ENCODE measurements around the gene CAD. TPM values are rescaled to one million over a fixed set of nuclear protein-coding genes. Genes with fewer than 3 reads are reported as not detected.
"Not testable (repeated sequence)": the region's sequence is repeated elsewhere in the genome, so short reads cannot be mapped to it uniquely, and the experiment has no call there.

The CAD gene
- 10 to 100 TPM; 31.5 to 53.7 (median 35.7) TPM for polyA plus RNA-seq (ENCODE audit: insufficient read depth in 1 of 5, insufficient read length in 5 of 5, low replicate concordance in 1 of 5)
- long read RNA-seq, donor 1 = 0 reads
- long read RNA-seq, donor 2, partial matches to known transcripts = 5 of 5 reads
- long read RNA-seq, donor 2, other reads (novel, unspliced or antisense) = 0 of 5 reads
- long read RNA-seq, donor 3, partial matches to known transcripts = 14 of 14 reads
- long read RNA-seq, donor 3, other reads (novel, unspliced or antisense) = 0 of 14 reads
- long read RNA-seq, donor 4, partial matches to known transcripts = 5 of 5 reads
- long read RNA-seq, donor 4, other reads (novel, unspliced or antisense) = 0 of 5 reads
- long read RNA-seq, donor 5, full-length matches to known transcripts = 1 of 7 reads
- long read RNA-seq, donor 5, partial matches to known transcripts = 6 of 7 reads
- long read RNA-seq, donor 5, other reads (novel, unspliced or antisense) = 0 of 7 reads
- long read RNA-seq, donor 6 = 0 reads
- long read RNA-seq, donor 7 = 0 reads
- long read RNA-seq, donor 8 = 0 reads

DNA sequence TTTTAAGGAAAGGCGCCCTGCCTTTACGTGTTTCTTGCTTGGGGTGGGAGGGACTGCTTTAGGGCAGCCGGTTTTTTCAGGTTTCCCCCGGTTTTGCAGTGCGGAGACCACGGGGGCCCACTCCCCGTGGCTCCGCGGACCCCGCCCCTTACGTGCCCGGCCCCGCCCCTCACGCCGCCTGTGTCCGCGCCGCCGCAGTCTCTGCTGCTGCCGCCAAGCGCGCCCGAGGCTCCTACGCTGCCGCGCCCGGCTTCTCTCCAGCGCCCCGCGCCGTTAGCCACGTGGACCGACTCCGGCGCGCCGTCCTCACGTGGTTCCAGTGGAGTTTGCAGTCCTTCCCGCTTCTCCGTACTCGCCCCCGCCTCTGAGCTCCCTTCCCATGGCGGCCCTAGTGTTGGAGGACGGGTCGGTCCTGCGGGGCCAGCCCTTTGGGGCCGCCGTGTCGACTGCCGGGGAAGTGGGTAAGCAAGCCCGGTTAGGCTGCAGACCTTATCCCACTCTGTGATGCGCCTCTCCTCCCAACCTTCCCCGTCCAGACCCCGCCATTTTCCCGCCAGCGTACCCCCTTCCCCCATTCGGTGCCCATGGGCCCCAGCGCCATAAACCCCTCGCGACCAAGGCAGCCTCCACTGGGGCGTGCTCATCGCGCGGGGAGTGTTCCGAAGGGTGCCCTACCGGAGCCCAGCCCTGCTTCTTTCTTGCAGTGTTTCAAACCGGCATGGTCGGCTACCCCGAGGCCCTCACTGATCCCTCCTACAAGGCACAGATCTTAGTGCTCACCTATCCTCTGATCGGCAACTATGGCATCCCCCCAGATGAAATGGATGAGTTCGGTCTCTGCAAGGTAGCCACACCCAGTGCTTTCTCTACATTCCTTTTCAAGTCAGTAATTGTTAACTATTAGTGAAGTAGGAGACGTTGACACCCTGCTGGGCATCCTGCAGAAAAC lies at the start of gene CAD:
Gene CAD (plus strand): TSS at position 197 of the 949 bp plus-strand sequence. CDS start 183 bp downstream, at position 380.
- DNase-seq = peak; percentile 76 to 79

DNA sequence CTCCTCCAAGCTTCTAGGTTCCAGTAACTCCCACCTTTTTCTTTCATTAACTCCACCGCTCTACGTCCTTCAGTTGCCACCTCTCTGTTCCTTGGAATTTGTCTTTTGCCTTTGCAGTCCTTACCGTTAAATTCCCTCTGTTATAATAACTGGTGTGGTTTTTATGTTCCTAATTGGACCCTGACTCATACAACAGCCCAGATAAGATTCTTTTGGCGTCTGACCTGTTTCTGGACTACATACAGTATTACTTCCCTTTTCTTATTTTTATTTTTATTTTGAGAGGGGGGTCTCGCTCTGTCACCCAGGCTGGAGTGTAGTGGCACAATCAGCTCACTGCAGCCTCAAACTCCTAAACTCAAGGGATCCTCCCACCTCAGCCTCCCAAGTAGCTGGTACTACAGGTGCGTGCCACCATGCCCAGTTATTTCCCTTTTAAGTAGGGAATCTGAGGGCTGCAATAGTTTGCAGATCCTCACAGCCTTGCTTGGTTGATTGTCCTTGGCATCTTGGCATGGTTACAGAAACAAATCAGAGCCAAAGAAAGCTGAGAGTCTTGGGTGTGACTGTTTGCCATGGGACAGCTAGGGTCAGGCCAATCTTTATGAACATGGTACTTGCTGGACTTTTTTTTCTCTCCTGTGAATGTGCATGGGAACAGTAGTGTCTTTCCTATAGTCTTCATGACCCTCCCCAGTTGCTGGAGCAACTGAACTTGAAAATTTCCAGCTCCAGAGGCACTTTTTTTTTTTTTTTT lies 46.4 kb upstream of the CAD start:
- no peak for DNase-seq

DNA sequence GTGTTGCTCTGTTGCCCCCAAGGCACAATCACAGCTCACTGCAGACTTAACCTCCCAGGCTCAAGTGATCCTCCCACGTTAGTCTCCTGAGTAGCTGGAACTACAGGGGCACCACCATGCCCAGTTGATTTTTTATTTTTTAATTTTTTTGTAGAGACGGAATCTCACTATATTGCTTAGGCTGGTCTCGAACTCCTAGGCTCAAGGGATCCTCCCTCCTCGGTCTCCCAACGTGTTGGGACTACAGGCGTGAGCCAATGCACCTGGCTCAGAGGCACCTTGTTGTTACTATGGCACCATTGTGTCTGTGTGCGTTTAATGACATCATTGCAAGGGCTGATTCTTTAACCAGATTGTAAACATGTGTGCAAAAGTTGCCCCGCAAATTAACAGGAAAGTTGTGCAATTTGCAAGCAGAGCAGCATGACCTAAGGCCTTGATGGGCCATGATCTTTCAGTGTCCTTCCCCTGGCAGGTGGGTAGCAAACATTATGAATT lies 45.8 kb upstream of the CAD start:
- no peak for DNase-seq

DNA sequence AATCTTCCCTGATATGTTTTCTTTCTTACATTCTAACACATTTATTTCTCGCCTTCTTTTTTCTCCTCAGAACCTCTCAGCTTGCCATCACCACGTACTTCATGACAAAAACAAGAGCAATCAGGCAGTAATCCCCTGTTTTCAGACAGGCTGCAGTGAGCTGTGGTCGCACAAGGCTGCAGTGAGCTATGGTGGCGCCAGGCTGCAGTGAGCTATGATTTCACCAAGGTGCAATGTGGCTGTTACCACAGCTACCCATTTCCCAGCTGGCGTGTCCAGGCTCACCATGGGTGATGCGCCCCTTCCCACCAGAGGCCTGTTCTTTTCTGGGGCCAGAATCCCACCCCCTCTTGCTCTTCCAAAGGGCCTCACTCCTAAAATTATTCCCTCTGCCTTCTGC lies 42.5 kb upstream of the CAD start:
- DNase-seq = no peak

DNA sequence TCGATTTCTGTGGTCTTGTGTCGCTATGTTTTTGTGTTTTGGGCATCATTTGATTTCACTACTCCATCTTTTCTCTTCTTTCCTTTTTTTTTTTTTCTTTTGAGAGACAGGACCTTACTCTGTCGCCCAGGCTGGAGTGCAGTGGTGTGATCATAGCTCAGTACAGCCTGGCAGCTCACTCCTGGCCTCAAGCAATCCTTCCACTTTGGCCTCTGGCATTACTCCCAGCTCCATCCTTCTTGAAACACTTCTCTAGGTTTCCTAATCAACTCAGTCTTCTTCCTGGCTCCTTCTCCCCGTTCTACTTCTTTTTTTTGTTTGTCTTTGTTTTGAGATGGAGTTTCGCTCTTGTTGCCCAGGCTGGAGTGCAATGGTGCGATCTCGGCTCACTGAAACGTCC lies 41.8 kb upstream of the CAD start:
- no peak for DNase-seq

DNA sequence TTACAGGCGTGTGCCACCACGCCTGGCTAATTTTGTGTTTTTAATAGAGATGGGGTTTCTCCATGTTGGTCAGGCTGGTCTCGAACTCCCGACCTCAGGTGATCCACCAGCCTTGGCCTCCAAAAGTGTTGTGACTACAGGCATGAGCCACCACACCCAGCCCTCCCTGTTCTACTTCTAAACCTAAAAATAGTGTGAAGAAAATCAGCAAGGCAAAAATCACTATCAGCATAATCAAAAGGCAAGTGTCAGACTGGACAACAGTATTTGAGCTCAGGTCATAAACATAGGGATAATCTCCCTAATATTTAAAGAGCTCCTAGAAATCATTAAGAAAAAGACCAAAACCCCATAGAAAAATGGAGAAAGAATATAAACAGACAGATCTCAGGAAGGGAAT lies 41.4 kb upstream of the CAD start:
- DNase-seq = not testable (repeated sequence)

DNA sequence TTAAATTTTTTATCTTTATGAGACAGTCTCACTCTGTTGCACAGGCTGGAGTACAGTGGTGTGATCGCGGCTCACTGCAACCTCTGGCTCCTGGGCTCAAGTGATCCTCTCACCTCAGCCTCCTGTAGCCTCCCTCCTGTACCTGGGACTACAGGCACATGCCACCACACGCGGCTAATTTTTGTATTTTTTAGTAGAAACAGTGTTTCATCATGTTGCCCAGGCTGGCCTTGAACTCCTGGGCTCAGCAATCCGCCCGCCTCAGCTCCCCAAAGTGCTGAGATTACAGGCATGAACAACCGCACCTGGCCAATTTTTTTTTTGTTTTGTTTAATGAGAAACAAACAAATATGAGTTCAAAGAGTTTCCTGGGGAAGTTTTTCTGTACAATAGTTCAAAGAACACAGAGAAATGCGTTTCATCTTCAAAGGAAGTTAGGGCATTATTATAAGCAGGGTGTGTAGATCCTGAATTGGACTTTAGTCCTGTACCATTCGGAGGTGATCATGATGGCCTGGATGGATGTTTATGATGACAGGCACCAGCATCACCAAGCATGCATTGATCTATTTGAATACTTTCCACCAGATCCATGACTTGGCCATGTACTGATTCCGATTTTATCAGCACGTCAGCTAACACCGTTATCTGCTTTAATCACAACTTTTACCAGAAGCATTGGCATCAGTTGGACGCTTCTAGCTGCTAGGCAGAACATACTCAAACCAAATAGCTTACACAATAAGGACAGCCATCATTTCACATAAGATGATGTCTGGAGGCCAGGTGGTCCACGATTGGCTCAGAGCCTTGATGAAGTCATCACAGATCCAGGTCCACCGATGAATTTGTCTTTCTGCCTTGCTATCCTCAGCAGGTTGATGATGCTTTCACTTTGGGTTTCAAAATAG lies 39.5 kb upstream of the CAD start:
- no peak for DNase-seq

DNA sequence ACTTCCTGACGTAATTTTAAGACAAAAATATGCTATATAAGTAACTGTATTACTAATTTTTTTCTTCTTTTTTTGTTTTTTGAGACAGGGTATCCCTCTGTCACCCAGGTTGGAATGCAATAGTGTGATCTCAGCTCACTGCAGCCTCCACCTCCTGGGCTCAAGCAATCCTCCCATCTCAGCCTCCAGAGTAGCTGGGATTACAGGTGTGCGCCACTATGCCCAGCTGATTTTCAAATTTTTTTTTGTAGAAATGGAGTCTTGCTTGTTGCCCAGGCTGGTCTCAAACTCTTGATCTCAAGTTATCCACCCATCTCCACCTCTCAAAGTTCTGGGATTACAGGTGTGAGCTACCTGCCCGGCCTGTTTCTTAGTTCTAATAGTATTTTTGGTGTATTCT lies 38.7 kb upstream of the CAD start:
- DNase-seq = no peak

DNA sequence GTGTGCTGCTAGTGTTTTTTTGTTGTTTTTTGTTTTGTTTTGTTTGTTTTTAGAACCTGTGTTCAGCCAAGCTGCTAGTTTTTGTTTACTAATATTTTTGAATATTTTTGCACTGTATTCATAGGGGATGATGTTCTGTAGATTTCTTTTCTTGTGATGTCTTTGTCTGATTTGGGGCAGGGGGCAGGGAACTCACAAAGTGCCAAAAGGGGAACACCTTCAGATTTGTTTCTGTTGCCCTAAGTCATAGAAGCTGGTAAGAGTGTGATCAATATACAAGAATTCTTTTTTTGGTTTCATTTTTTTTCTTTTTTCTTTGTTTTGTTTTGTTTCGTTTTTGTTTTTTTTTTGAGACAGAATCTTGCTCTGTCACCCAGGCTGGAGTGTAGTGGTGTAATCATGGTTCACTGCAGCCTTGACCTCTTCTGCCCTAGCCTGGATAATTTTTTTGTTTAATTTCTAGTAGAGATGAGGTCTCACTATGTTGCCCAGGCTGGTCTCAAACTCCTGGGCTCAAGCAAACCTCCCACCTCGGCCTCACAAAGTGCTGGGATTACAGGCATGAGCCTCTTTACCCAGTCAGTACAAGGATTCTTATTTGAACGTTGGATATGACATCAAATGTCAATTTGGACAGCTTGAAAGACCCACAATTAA lies 37.7 kb upstream of the CAD start:
- no peak for DNase-seq

DNA sequence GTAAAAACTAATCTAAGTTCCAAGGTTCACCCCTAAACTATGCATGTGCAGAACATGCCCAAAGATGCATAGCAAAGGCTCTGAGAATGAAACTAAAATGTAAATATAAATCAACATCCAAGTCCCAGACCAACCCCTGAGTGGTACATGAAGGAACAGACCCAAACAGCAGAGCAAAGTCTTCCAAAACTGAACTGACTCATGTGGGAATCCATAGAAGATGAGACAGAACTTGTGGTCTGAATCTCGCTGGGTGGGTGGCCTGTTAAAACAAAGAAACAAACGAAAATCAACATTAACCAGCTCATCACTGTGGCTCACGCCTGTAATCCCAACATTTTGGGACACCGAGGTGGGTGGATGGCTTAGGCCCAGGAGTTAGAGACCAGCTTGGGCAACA lies 34.8 kb upstream of the CAD start:
- DNase-seq = no peak

DNA sequence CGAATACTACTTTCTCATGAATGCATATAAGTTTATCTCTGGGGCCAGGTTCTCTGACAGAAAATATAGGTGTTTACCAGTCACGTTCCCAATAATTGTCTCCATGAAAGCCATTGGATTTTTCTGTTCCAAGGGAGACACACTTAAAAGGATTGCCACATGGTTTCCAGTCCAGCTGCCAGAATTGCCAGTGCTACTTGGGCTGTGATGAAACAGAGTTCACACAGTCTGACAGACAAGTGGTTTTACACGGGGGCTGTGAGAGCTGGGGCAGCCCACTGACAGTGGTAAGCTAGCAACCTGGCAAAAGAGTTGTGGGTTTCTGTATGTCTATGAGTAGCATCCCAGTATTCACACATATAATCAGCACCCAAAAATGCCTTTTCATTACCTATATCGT lies 33.1 kb upstream of the CAD start:
- no peak for DNase-seq

DNA sequence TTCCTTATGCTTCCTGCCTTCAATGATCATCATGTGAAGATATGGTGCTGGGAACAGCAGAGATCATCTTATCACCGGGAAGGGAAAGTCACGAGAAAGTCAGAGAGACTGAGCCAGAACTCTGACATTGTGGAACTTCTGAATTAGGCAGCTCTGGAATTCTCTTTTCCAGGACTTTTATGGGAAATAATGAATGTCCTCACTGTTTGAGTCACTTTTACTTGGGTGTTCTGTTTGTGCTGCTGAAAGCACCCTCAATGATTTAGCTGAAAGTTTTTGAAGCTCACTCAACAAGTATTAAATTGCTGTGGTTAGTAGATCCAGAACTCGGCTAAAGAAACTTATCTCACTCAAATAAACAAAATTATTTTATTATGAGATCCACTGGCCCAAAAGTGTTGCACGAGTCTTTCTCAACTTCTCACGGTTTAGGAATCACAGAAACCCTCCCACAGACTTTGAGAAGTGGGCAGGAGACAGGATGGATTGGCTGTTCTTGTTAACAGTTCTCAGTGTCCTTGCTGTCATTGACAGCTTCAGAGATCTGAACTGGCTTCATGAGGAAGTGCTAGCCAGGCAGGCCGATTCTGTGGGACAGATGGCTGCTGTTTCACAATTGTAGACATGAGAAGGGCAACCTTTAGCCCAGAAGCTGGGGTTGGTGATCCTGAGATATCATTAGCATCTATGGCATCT lies 31.7 kb upstream of the CAD start:
- DNase-seq = no peak

DNA sequence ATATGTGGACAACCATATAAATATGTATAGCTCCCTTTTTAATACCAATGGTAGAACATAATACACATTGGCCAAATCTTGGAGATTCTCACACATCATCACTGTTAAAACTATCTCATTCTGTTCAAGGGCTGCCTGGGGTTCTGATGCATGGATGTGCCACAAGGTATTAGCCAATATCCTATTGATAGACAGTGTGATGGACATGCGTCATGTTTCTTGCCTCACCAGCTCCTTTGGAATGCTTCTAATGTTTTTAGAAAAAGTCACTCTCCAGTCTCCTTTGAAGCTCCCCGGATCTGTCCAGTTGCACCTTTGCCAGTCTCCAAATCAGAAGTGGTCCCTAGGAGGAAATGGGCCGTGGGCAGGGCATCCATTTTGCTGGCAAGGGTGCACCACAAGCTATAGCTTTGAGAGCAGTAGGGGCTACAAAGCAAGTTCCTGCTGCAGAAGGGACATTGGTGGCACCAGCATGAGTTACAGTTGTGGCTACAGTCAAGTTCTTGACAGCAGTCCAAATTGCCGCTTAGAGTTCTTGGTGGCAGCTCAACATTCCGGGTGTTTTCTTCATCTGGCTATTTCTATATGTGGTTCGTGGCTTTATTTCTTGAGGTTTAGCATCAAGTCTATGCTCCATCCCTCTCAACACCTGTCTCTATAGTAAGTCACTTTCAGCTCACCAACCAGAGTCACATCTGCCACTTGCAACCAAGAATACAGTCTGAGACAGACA lies 30.4 kb upstream of the CAD start:
- DNase-seq = no peak

DNA sequence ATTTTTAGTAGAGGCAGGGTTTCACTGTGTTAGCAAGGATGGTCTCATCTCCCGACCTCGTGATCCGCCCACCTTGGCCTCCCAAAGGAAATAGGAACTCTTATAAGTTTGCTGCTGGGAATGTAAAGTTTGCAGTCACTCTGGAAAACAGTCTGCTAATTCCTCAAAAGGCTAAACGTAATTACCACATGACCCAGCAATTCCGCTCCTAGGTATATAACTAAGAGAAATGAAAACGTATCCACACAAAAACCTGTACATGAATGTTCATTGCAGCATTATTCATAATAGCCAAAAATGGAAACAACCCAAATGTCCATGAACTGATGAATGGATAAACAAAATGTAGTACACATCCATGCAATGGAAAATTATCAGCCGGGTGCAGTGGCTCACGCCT lies 27.2 kb upstream of the CAD start:
- DNase-seq = no peak

DNA sequence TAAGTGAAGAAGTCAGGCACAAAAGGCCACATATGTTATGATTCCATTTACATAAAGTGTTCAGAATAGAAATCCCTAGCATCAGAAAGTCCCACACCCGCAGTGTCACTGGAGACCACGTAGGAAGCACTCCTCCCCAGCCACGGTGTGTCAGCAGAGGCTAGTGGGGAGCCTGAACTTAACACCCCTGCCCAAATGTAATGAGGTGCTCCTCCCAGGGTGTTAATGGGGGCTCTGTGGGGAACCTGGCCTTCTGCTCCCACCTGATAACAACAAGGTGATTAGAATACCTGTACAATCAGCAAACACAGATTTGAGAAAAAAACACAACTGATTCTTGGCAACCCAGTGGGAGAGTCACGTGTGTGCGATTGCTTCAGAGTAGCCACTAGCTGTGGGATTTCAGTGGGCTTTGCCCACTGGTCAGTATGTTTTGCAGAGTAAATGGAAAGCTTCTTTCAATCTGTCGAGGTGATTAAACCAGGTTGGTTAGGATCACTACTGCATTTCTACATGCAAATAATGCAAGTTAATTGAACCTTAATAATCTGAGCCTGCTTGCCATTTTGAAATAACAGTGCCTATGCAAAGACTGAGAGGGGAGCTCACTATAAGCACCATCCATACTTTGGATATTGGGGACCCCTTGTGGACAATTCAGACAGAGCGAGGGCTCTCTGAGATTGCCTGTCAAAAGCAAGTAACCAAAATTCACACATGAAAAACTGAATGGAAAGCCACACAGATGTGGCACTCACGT lies 25.9 kb upstream of the CAD start:
- DNase-seq = peak; percentile 40 to 56

DNA sequence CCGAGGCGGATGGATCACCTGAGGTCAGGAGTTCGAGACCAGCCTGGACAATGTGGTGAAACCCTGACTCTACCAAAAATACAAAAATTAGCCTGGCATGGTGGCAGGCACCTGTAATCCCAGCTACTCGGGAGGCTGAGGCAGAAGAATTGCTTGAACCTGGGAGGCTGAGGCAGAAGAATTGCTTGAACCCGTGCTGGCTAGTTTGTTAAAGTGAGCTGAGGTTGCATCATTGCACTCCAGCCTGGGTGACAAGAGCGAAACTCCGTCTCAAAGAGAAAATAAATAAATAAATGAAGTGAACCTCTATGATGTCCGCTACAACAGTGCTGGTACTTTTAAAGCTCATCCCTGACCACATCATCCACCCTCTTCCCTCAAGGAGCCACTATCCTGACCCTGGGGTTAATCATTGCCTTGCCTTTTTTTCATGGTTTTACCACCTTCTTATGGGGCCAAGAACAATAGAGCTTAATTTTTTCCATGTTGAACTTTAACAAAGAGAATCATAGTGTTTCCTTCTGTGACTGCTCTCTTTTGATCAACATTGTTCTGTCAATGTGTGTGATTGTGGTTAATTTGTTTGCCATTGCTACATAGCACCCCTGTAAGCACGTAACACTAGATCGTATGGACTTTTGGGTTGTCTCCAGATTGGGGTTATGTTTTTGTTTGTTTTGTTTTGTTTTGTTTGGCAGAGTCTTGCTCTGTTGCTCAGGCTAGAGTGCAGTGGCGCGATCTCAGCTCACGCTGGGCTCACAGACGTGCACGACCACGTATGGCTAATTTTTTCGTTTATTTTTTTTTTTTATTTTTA lies 22.4 kb upstream of the CAD start:
- no peak for DNase-seq

DNA sequence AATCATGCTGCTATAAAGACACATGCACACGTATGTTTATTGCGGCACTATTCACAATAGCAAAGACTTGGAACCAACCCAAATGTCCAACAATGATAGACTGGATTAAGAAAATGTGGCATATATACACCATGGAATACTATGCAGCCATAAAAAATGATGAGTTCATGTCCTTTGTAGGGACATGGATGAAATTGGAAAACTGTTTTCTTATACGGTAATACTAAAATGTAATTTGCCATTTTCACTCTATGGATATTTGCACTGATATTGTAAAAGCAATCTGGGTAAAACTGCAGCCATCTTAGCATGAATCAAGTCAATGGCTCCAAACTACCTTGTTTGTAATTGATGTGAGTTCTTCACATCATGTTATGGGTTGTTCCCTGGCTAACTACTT lies 21.4 kb upstream of the CAD start:
- not testable (repeated sequence) for DNase-seq

All from right lung (tissue), 10 donors.